Liver (tissue), 9 donors: ENCODE results near the gene KDM4C. TPM values are rescaled to one million over a fixed set of nuclear protein-coding genes. Genes with fewer than 3 reads are reported as not detected.

Experiments used
- DNase-seq: peaks from one replicate; pipeline ENCODE4 v3.0.0-alpha.2; 2017; ENCODE audit warnings: low spot score
- H3K27ac ChIP-seq, 2 donors: one replicate each; pipeline ENCODE4 v1.7.0; 2013; ENCODE audit warnings: inconsistent platforms in 2 of 2, low read length in 2 of 2, control low read depth in 1 of 2, low read depth in 1 of 2, mild to moderate bottlenecking in 1 of 2
- H3K27me3 ChIP-seq, 4 donors: one replicate each; pipeline versions ENCODE4 v1.6.1 to v1.7.0; 2013; ENCODE audit warnings: low read length in 3 of 4, inconsistent platforms in 1 of 4, mild to moderate bottlenecking in 1 of 4, moderate library complexity in 1 of 4; ENCODE audit not compliant: control insufficient read depth in 4 of 4, insufficient read depth in 4 of 4
- H3K36me3 ChIP-seq, 4 donors: one replicate each; pipeline versions ENCODE4 v1.6.1 to v1.7.0; 2013; ENCODE audit warnings: low read length in 3 of 4, mild to moderate bottlenecking in 3 of 4, low read depth in 1 of 4, moderate library complexity in 1 of 4; ENCODE audit not compliant: control insufficient read depth in 4 of 4, insufficient read depth in 3 of 4
- H3K4me1 ChIP-seq, 4 donors: one replicate each; pipeline versions ENCODE4 v1.6.1 to v1.7.0; 2013; ENCODE audit warnings: low read length in 3 of 4, mild to moderate bottlenecking in 3 of 4, moderate library complexity in 1 of 4; ENCODE audit not compliant: control insufficient read depth in 4 of 4, insufficient read depth in 4 of 4
- H3K4me3 ChIP-seq, 3 donors: one replicate each; pipeline versions ENCODE4 v1.6.1 to v1.7.0; 2013; ENCODE audit warnings: low read length in 3 of 3, control low read depth in 1 of 3, low read depth in 1 of 3, mild to moderate bottlenecking in 1 of 3
- H3K9ac ChIP-seq, 2 donors: one replicate each; pipeline ENCODE4 v1.7.0; 2013; ENCODE audit warnings: low read length in 2 of 2, mild to moderate bottlenecking in 2 of 2, moderate library complexity in 2 of 2, control low read depth in 1 of 2, low read depth in 1 of 2
- H3K9me3 ChIP-seq, 4 donors: one replicate each; pipeline versions ENCODE4 v1.6.1 to v1.7.0; 2013; ENCODE audit warnings: low read length in 3 of 4; ENCODE audit not compliant: control insufficient read depth in 4 of 4
- ATF3 ChIP-seq: IDR thresholded peaks from 2 replicates; pipeline ENCODE4 v1.6.1; 2016; ENCODE audit warnings: antibody characterized with exemption
- CTCF ChIP-seq: fragments of 150-350 bp; IDR thresholded peaks from 2 replicates; pipeline ENCODE4 v1.5.1; 2017; ENCODE audit warnings: improper control_type of control experiment, low read depth, low read length; ENCODE audit not compliant: missing input control
- EGR1 ChIP-seq, 2 donors: IDR thresholded peaks; 2 replicates each; pipeline ENCODE4 v1.6.1; 2016 to 2018; ENCODE audit warnings: antibody characterized with exemption in 2 of 2, low read depth in 2 of 2
- FOXA1 ChIP-seq: IDR thresholded peaks from 2 replicates; pipeline ENCODE4 v1.6.1; 2016; ENCODE audit warnings: antibody characterized with exemption
- FOXA2 ChIP-seq: IDR thresholded peaks from 2 replicates; pipeline ENCODE4 v1.6.1; 2016; ENCODE audit warnings: antibody characterized with exemption
- GABPA ChIP-seq, 2 donors: IDR thresholded peaks in 1 of 2; conservative IDR thresholded peaks in 1 of 2; 2 replicates each; pipeline ENCODE4 v1.6.1; 2016; ENCODE audit warnings: antibody characterized with exemption in 2 of 2, mild to moderate bottlenecking in 1 of 2, moderate library complexity in 1 of 2
- HNF4A ChIP-seq, 2 donors: conservative IDR thresholded peaks; 2 replicates each; pipeline ENCODE4 v1.6.1; 2016; ENCODE audit warnings: antibody characterized with exemption in 2 of 2, mild to moderate bottlenecking in 2 of 2
- HNF4G ChIP-seq: IDR thresholded peaks from 2 replicates; pipeline ENCODE4 v1.6.1; 2016; ENCODE audit warnings: antibody characterized with exemption
- JUND ChIP-seq, 2 donors: IDR thresholded peaks; 2 replicates each; pipeline ENCODE4 v1.6.1; 2016; ENCODE audit warnings: antibody characterized with exemption in 2 of 2
- MAX ChIP-seq: IDR thresholded peaks from 2 replicates; pipeline ENCODE4 v1.6.1; 2016; ENCODE audit warnings: antibody characterized with exemption
- NR2F2 ChIP-seq: IDR thresholded peaks from 2 replicates; pipeline ENCODE4 v1.6.1; 2016; ENCODE audit warnings: antibody characterized with exemption
- RAD21 ChIP-seq, 2 donors: IDR thresholded peaks; 2 replicates each; pipeline ENCODE4 v1.6.1; 2016; ENCODE audit warnings: antibody characterized with exemption in 2 of 2, mild to moderate bottlenecking in 2 of 2
- REST ChIP-seq: IDR thresholded peaks from 2 replicates; pipeline ENCODE4 v1.6.1; 2016; ENCODE audit warnings: antibody characterized with exemption, mild to moderate bottlenecking
- RXRA ChIP-seq, 2 donors: IDR thresholded peaks; 2 replicates each; pipeline ENCODE4 v1.6.1; 2017 to 2018; ENCODE audit warnings: antibody characterized with exemption in 2 of 2, mild to moderate bottlenecking in 1 of 2
- TAF1 ChIP-seq: conservative IDR thresholded peaks from 2 replicates; pipeline ENCODE4 v1.6.1; 2016; ENCODE audit warnings: antibody characterized with exemption, mild to moderate bottlenecking
- YY1 ChIP-seq: IDR thresholded peaks from 2 replicates; pipeline ENCODE4 v1.6.1; 2016; ENCODE audit warnings: antibody characterized with exemption, mild to moderate bottlenecking
- ZBTB33 ChIP-seq: IDR thresholded peaks from 2 replicates; pipeline ENCODE4 v1.6.1; 2016; ENCODE audit warnings: antibody characterized with exemption
- WGBS: extraction: QIAGEN DNeasy Blood & Tissue Kit; methylation state at CpG from one replicate; pipeline ENCODE4 v1.1.7; 2013; 5-methylcytosine and 5-hydroxymethylcytosine counted together
- polyA plus RNA-seq, 2 donors: library from polyadenylated mRNA; stranded (reverse) in 1 of 2; unstranded in 1 of 2; fragments of 200-250 nt in 1 of 2; fragments of >200 nt in 1 of 2; fragmentation: Nextera tagmentation in 1 of 2; extraction: Ambion mirVana in 1 of 2; gene quantifications; one replicate each; pipeline versions ENCODE4 v1.2.1 to v1.2.3, GENCODE V29; 2013 to 2015
- total RNA-seq, 2 donors: library from RNA; depleted of rRNA; stranded (reverse); fragments of >200 nt; gene quantifications; one replicate each; pipeline ENCODE4 v1.2.3, GENCODE V29; 2014
- donor health status: healthy.
- donor health status: healthy.
- donor health status: healthy.
- donor health status: healthy.
- donor health status: healthy.

KDM4C gene
- total and polyA plus RNA-seq, 4 donors = 4.3 to 40.2 (median 24.0) TPM

GRCh38 chr9:6818292-6818922 is 60.6 kb downstream of the KDM4C start:
- TF ChIP-seq FOXA2 (no peak), REST (no peak), HNF4G (no peak), JUND (IDR thresholded peaks at IDR 0.05) (no peak), CTCF (no peak), NR2F2 (no peak), EGR1 (IDR thresholded peaks at IDR 0.05; ENCODE audit: low read depth in 2 of 2) (no peak), FOXA1 (no peak), HNF4A (conservative IDR thresholded peaks at IDR 0.05) (no peak), YY1 (no peak), MAX (no peak)
- no peak overlapping the region for H3K4me3 ChIP-seq
- H3K4me1 ChIP-seq = peaks cover 0 to 19% (median 7%) of the 10 kb centered on the region in 4 donors
- no peak overlapping the region for H3K27ac ChIP-seq
- DNase-seq = no peak
- no peak overlapping the region for H3K9ac ChIP-seq
- peaks cover 0 to 5% (median 0%) of the 10 kb centered on the region in 4 donors for H3K36me3 ChIP-seq
- no peaks in the 10 kb centered on the region for H3K27me3 ChIP-seq
- 89% methylated on average over 4 of the region's 4 CpGs for WGBS
- no peaks in the 10 kb centered on the region for H3K9me3 ChIP-seq

GRCh38 chr9:6819112-6819511 is 61.3 kb downstream of the KDM4C start:
- Histone ChIP-seq H3K27me3 (no peaks in the 10 kb centered on the region), H3K27ac (no peak overlapping the region), H3K36me3 (peaks cover 0 to 10% (median 0%) of the 10 kb centered on the region in 4 donors), H3K4me3 (no peak overlapping the region), H3K9ac (no peak overlapping the region), H3K9me3 (no peaks in the 10 kb centered on the region), H3K4me1 (peaks cover 0 to 19% (median 7%) of the 10 kb centered on the region in 4 donors)
- no peak for DNase-seq
- 32% methylated on average over 2 of the region's 2 CpGs for WGBS
- TF ChIP-seq EGR1 (IDR thresholded peaks at IDR 0.05; ENCODE audit: low read depth in 2 of 2) (no peak), YY1 (peak; percentile 50), ATF3 (no peak), MAX (no peak), ZBTB33 (peak; percentile 52), HNF4A (conservative IDR thresholded peaks at IDR 0.05) (peak; percentile 92 to 93), FOXA1 (no peak), TAF1 (no peak), CTCF (no peak), JUND (IDR thresholded peaks at IDR 0.05) (peak; percentile 33 to 55), RAD21 (IDR thresholded peaks at IDR 0.05) (peak in 1 of 2 donors; percentile 12), GABPA (IDR thresholded peaks at IDR 0.05 in 1 of 2, conservative IDR thresholded peaks at IDR 0.05 in 1 of 2) (no peak), RXRA (IDR thresholded peaks at IDR 0.05) (peak; percentile 35 to 58)
